Middle frontal gyrus (tissue), 1 donor: ENCODE results near the gene KAZN.

ENCODE experiments used
- DNase-seq: peaks from one replicate; pipeline ENCODE4 v3.0.0-alpha.2; 2015; ENCODE audit warnings: low spot score; ENCODE audit errors: extremely low spot score

The KAZN gene

DNA sequence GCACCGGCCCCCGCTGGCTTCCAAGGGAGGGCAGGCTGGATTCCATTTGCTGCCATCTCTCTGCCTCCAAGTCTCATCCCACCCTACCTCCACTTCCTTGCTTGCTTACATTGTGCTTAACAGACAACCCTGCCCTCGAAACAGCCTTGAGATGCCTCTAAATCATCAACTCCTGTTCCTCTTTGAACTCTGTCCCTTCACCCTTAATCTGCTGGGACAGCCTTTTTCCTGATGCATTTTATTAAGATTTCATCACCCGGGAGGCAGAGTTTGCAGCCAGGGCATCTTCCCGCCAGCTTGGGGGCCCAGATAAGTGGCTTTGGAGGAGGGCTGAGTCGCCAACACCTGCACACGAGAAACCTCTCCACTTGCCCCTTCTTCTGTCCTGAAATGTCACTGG, 192.5 kb downstream of the KAZN start:
- DNase-seq: no peak

DNA sequence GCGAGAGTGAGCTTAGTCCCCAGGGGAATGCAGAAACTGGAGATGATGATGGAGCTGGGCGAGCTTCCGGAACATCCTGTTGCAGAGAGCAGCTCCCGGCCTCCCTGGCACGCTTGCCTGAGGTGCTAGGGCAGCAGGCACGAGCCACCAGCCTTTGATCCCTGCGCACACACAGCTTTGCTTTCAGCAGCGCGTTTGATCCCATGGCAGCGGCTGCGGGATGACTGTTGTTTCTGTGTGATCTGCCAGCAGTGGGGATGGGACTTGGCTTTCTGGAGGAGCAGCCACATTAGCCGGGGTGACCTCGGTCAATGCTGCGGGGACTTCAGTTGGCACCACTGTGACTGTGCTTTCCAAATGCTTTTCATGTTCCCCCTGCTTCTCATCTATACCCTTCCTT, 193.2 kb downstream of the KAZN start:
- DNase-seq: no peak

DNA sequence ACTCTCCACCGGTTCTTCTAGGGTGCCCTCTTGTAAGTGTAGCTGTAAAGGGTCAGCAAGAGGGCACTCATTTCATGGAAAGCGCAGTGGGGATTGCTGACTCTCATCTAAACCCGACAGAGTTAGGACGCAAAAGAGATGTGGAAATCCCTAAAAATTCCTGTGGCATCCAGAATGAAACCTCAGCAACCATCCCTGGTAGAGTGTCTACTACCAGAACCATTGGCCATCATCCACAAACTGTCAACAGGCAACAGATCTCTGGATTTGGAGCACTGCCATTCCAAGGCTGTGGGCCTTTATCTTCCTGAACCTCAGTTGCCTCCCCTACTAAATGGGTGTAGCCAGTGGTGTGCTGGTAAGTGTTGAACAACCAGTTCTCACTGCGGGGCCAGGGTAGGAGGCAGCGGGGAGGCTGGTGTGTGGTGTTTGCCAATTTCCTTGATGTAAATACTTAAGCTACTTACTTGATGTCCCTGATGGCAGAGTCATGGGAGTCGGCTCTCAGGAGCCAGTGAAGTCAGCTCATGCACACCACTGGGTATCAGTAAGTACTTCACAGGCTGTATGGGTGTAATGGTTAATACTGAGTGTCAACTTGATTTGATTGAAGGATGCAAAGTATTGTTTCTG, 195.8 kb downstream of the KAZN start:
- DNase-seq: no peak

DNA sequence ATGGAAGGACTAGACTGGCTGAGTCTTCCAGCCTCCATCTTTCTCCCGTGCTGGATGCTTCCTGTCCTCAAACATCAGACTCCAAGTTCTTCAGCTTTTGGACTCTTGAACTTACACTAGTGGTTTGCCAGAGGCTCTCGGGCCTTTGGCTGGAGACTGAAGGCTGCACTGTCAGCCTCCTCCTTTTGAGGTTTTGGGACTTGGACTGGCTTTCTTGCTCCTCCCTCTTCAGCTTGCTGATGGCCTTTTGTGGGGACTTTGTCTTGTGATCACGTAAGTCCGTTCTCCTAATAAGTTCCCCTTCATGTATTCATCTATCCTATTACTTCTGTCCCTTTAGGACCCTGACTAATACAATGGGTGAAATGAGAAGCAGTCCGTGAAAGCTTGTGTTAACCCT, 196.4 kb downstream of the KAZN start:
- DNase-seq: no peak

DNA sequence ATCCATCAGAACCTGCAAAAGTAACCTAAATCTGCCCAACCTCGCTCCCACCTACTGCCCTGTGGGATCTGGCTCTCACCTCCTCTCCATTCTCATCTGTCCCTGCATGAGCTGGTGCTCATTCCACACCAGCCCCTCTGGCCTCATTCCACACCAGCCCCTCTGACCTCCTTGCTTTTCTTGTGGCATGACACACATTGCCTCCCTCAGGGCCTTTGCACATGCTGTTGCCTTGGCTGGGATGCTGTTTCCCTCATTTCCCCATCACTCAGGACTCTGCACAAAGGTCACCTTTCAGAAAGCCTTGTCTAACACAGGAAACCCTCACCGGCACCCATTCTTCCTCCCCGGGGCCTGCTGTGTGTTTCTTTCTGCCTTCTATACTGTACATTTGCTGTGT, 197.1 kb downstream of the KAZN start:
- no peak for DNase-seq

DNA sequence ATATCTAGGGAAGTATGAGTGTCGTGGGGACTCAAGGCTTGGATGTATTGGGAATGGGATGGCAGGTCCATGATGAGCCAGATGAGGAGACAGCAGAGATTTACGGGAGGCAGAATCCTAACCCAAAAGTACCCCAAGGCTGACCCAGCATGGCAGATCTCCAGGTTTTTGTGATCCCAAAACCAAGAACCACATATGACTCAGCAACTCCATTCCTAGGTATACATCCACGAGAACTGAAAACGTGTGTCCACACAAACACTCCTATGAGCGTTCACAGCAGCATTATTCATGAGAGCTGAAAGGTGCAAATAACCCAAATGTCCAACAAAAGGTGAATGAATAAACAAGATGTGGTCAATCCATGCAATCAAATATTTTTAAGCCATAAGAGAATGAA, 201.5 kb downstream of the KAZN start:
- no peak for DNase-seq

GRCh38 chr1:14800500-14801076, 202.1 kb downstream of the KAZN start:
- no peak for DNase-seq

DNA sequence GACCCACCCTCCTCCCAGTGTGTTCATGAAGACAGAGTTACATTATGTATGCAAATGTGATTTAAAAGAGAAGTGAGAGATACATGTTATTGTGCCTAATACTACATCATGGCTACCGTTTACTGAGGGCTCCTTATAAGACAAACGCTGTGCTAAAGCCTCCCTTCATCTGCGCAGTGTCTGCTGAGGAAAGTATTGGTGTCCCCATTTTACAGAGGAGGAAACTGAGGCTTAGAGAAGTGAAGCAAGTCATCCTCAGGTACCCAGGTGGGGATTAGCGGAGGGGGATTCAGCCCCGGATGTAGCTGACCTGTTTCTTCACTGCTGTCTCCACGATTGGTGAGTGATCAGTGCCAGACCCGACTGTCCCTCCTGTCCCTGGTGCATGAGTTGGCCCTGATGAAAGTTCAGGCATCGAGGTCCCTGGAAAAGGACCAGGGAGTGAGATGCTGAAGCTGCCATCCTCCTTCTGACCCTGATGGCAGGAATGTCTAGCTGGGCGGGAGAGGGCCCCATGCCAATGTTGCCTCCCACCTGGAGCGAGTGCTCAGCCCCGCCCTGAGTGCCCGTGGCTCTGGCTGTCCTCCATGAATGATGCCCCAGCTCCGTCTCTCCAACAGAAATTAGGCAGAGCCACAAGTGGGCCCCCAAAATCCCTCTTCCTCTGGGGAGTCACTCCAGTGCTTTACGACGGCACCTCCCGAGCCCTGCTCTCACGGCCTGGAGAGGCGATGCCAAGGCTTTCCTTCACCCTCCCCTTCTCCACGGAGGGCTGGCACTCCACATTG, 204.7 kb downstream of the KAZN start:
- no peak for DNase-seq

GRCh38 chr1:14804626-14805025, 206.1 kb downstream of the KAZN start:
- DNase-seq: no peak

DNA sequence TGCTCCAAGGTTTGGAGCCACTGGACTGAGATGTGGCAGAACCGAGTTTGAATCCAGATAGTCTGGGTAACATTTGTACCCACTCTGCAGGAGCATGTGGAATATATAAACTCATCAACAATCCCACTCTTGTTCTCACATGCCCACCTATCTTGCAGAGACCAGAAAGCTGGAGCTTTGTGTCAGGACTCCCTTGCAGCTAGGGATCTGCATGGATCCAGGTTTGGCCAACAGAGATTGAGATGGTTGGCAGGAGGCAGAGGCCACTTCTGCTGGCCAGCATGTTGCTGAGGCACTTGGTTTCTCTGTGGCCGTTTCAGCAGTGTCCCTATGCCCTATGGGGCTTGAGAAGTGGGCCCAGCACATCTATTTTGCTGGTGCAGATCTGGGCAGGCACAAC, 208.3 kb downstream of the KAZN start:
- no peak for DNase-seq

GRCh38 chr1:14808768-14809167, 210.3 kb downstream of the KAZN start:
- no peak for DNase-seq

DNA sequence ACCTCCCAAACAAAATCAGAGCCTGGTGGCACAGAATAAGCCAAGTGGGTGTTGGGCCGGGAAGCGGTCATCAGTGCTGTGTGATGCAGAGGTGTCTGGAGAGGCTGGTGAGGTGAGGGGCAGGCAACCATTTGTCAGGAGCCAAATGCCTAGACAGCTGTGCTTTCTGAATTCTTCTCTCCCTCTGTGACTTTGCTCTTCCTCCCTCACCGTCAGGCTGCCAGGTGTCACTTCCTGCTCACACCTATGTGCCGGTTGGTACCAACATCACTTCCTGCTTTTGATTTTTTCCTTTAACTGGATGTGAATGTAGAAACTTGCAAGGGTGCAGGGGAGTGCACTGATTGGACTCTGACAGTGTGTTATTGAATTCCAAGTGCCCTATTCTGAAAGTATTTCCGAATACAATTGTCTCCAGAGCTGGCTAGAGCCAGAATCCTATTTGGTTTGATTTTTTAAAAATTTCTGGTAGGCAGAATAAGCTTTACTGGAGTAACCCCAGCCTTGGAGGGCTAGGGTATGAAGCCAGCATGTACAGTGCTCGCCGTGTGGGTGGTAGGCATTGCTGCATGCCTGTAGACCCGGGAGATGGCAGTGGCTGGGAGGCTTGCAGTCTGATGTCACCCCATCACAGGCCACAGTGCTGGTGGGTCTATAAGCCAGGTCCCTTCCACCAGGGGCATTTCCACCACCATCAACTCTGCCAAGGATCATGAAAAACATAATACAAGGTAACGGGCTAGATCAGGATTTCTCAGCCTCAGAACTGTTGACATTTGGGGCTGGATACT, 210.9 kb downstream of the KAZN start:
- no peak for DNase-seq

DNA sequence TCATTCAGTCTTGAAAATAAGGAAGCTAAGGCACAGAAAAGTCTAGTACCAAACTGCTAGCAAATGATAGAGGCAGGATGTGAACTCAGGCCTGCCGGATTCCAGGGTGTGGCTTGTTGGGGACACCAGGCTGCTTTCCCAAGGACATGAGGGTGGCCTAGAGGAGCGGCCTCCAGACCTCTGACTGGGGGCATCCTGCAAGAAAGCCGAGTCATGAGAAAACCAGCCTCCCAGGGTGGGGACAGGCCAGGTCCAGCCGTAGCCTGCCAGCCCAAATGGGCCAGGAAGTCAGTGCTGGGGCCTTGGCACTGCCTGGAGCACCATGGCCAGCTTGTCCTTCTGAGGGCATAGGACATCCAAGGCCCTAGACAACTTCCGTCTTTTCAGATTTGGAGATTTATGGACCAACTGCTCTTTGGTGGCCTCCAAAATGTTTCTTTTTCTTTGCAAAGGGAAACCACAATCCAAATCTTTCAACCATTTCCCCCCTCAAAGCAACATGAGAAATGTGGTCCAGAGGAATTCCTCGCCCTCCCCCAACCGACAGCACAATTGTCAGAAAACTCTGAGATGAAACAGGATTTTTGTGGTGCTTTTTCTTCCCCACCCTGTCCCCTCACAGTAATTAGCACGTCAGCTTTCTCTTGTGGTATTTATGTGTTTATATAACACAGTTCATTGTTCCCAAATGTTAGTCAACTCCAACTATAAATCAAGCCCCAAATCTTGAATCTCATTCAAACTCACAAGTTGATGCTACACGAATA, 212.3 kb downstream of the KAZN start:
- DNase-seq: no peak

DNA sequence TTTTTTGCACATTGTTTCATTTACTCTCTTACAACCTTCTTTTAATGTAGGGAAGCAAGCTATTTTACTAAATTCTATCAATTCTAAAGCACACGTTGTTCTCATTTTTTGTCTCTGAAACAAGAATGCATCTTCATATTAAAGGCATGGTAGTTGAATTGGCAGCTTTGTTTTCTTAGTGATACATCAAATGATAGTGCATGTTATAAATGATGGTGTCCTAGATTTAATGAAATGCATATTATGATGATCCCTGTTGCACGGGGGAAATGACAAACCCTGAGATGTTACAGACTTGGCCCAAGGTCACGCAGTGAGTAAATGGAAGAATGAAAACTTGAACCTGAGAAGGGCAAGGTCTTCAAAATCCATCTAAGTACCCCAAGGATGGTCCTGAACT, 213.1 kb downstream of the KAZN start:
- DNase-seq: no peak

DNA sequence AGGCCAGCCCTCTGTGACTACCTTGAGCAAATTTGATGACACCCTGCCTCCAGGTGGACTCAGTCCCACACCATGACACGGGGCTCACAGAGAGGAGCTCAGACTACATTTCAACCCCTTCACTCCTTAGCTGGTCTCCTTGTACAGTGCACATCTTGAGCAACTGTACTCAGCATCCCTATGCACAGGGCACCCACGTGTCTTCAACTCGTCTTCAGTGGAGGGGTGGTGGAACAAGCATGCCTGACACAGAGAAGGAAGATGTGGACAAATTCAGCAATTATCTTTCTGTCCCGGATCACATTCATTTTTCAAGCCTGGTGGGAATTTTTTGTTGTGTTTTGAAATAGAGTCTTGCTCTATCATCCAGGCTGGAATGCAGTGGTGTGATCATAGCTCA, 213.7 kb downstream of the KAZN start:
- DNase-seq: no peak

DNA sequence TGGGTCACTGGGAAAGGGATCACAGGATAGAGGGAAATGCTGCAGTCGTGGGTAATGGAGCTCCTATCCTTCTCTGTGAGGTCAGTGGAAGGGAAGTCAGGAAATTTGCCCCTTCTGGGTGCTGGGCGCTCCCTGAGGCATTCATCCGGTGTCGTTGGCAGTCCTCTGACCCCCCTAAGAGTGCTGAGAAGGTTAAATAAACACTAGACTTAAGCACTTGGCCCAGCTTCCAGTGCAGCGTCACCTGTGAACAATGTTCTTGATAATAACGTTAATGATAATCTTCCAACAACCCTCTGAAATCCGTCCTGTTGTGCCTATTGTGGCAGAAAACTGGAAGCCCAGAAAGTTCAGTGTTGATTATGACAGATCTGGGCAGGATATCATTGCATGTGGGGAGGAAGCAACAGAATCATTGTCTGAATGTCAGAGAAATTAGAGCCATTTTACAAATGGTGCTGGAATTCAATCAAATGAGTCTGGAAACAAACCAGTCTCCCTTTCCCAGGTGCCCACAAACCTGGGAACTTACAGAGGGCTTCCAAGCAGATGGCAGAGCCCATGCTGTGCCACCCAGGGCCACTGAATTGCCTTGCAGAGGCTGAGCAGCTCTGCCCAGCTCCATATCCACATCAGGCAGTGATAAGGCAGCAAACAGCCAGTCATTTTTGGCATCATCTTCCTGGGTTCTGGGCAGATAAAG, 216.8 kb downstream of the KAZN start:
- no peak for DNase-seq

GRCh38 chr1:14817223-14818170, 219.0 kb downstream of the KAZN start:
- DNase-seq: no peak

DNA sequence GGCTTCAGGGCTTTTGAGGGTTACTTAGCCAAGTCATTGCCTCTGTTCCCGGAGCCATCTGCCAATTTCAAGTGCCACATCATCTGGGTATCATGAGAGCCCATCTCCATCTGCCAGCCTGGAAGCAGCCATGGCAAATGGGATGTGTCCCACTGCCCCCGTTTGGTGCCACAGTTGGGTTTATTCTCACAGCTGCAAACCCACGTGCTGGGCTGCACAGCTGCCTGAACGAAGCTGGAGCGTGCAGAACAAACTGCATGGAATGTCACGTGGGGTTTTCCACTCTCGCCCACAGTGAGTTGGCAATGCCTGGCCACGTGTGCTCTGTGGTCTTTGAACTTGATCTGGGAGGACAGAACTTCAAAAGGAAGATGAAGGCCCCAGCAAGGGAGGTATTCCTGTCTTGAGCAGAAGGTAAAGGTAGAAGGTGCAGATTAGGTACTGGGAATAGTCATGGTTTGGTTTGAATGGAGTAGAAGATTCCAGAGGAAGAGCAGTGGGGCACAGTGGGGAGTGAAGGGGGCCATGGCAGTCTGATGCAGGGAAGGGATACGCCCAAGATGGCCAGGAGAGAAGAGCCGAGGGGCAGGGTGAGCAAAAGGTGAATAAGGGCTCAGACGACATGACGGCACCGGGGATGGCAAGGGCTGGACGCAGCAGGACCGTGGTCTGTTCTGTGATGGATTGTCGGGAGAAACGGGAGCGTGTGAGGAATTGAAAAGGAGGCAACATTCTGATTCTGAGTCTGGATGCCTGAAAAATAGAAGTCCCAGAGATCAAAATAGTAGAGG, 222.0 kb downstream of the KAZN start:
- DNase-seq: no peak

DNA sequence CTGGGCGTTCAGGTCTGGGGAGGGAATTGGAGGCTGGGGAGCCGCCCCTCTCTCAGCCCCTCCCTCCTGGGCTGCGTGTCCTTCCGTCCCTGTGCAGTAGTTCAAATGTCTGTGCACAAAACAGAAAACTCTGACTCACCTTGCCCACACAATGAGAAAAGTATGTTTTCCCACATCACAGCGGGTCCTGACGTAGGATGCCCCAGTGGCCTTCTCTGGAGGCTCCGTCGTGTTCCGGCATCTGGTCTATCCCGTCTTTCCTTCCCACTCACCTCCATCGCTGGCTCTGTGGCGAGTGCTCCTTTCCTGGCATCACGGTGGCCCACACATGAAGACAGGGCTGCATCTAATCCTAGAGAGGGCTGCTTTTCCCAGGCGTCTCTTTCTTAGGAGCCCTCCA, 224.0 kb downstream of the KAZN start:
- no peak for DNase-seq
